DND-41 (cell line): ENCODE data around the gene GALNTL6.

Source experiments
- EZH2 ChIP-seq: IDR thresholded peaks from 3 replicates; pipeline ENCODE4 v1.6.1; 2012; ENCODE audit warnings: borderline replicate concordance, low read depth, mild to moderate bottlenecking, moderate library complexity, low read length, inconsistent platforms; ENCODE audit not compliant: severe bottlenecking
- TF ChIP-seq, protein P1 (sequence below): IDR thresholded peaks from 2 replicates; pipeline ENCODE4 v1.5.1; 2012; ENCODE audit warnings: borderline replicate concordance, low read length, moderate library complexity, mild to moderate bottlenecking; ENCODE audit not compliant: poor library complexity, severe bottlenecking; ENCODE audit errors: extremely low read depth

DNA sequence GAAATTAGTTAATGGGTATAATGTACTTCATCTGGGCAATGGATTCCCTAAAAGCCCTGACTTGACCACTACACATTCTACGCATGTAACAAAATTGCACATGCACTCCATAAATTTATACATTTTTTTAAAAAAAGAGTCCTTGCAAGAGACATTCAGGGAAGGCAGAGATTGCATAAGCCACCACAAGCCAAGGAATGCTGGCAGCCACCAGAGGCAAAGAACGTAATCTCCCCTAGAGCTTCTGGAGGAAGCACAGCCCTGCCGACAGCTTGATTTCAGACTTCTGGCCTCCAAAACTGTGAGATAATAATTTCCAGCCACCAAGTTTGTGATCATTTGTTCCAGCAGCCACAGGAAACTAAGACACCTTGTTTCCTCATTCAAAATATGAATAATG is 1169.8 kb downstream of the GALNTL6 start:
- TF ChIP-seq, protein P1, sequence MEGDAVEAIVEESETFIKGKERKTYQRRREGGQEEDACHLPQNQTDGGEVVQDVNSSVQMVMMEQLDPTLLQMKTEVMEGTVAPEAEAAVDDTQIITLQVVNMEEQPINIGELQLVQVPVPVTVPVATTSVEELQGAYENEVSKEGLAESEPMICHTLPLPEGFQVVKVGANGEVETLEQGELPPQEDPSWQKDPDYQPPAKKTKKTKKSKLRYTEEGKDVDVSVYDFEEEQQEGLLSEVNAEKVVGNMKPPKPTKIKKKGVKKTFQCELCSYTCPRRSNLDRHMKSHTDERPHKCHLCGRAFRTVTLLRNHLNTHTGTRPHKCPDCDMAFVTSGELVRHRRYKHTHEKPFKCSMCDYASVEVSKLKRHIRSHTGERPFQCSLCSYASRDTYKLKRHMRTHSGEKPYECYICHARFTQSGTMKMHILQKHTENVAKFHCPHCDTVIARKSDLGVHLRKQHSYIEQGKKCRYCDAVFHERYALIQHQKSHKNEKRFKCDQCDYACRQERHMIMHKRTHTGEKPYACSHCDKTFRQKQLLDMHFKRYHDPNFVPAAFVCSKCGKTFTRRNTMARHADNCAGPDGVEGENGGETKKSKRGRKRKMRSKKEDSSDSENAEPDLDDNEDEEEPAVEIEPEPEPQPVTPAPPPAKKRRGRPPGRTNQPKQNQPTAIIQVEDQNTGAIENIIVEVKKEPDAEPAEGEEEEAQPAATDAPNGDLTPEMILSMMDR = no peak
- no peak for TF ChIP-seq EZH2
